HUDEP-2 (cell line): ENCODE results near the gene KIF3A.

Source experiments
- DNase-seq, 76 experiments: peaks; one replicate each; lab custom pipeline; 2025; ENCODE audit not compliant: unreplicated experiment in 76 of 76; lab: John Stamatoyannopoulos, UW

Gene KIF3A

DNA sequence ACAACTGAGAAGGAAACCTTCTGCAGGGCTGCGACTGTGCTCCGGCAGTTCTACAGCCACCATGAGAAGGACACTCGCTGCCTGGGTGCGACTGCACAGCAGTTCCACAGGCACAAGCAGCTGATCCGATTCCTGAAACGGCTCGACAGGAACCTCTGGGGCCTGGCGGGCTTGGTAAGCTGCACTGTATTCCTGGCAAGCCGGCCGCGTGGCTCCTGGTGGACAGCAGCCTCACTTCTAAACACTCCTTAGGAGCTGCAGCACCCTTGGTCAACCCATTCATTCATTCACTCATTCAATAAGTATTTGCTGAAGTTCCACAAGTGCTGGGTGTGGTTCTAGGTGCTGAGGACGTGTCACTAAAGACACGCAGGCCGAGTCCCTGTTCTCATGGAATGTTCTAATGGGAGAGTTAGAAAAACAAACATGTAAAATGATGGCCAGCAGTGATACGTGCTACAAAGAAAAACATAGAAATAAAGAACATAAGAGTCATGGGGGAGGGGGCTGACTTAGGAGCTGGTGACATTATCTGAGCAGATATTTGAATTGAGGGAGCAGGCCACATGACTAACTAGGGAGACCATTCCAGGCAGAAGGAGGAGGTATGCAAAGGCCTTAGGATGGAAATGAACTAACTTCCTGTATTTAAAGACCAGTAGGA, 57.5 kb downstream of the KIF3A start:
- no peak for DNase-seq

DNA sequence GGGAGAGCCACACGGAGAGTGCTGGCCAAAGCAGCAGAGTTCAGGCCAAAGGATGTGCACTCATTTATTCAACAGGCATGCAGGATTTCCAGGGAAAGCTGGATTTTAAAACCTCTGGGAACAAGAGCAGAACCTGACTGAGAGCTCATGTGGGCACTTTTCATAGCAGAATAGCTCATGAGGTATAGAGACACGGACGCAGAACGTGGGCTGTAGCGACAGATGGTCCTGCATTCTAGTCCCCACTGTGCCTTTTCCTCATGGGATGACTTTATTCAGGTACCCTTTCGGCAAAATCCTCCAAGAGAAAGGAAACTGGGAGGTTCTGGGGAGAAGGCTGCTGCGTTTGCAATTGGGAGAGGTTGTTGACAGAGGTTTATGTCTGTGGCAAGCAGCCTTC, 58.2 kb downstream of the KIF3A start:
- no peak for DNase-seq

DNA sequence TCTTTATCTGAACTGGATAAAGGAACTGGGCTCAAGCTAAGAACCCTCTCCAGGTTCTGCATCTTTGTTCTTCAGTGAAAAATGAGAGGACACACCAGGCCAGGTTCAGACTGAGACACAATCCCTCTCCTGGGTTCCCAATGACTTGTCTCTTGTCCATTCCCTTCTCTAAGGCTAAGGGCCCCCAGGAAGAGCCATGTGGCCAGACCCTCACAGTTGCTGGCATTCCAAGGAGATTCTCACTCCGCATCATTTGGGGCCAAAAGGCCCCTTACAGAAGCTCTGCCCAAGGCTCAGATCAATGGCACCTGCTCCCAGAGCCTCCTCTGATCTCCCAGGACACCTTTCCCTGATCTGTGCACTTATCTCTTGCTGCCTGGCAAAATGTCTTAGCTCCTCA, 58.6 kb downstream of the KIF3A start:
- DNase-seq: no peak

DNA sequence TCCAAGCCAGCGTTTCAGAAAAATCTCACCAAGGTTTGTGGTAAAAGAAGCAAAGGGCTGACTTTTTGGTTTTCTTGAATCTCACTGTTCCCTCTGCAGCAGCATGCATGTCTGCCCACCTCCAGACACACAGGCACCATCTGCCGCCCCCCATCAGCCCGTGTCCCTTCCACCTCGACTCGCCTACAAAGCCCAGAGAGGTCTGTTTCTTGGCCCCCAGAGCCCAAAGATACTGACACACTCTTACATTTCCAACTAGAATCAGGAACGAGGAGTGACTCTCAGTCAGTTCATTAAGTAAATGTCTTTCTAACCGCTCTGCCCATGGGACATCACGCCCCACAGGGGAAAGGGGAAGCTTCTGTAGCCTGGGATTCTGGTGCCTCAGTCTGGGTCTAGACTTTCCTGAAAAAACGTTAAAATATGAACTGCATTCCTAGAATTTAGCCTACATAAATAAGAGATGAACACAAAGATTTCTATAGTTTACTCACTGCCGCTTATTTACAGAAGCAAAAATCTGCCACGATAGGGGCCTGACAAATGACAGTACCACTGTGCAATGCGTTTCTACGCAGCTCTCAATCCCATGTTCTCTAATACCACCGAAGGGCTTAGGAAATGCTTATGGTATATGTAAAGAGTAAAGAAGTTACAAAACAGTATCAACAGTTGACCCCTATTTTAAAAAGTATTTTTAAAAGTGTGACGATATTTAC, 59.5 kb downstream of the KIF3A start:
- DNase-seq: no peak

DNA sequence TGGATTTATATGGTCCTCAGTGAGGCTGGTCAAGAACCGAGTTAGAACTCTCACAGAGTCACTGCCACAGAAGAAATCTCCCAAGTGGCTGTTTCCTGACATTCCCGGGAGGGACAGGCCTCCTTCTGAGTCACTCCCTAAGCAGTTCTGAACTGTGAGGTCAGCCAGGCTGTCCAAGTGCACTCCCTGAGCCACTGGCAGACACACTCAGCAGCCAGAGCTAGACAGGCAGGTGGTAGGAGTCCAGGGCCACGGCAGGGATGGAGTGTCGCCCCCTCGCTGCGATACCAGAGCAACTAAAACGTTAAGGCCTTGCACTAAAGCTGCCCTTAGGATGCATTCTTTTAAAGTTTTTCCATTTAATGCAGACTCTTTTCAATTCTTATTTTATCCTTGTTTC, 60.2 kb downstream of the KIF3A start:
- DNase-seq: no peak

DNA sequence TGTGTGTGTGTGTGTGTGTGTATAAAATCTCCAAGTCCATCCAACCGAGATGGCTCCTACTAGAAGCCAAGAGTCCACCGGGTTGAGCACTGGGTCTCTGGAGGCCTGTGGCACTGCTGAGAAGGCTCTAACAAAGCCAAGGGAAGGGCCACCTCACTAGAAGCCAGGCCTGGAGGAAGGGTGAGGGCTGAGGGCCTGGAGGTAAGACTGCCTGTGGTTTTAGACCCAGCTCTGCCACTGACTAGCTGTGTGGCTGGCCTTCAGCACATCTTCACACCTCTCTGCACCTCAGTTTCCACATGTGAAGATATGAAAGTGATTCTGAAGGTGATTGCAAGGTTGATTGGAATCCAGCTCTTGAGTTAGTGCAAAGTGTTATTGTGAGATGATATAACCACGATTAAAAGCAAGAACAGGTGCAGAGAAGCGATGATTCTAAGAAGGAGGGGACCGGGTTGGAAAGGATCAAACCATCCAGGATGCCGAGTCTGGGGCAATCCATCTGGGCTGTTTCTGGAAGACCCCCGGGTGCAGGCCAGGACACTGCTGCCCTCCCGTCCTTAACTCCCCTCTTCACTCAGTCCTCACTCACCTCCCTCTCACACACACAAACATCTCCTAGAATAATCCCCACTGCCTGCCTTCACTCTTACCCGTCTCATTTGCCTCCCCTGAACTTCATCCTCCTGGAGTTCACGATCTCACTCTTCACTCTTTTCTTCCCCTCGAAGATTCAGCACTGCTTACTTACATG, 61.2 kb downstream of the KIF3A start:
- no peak for DNase-seq

DNA sequence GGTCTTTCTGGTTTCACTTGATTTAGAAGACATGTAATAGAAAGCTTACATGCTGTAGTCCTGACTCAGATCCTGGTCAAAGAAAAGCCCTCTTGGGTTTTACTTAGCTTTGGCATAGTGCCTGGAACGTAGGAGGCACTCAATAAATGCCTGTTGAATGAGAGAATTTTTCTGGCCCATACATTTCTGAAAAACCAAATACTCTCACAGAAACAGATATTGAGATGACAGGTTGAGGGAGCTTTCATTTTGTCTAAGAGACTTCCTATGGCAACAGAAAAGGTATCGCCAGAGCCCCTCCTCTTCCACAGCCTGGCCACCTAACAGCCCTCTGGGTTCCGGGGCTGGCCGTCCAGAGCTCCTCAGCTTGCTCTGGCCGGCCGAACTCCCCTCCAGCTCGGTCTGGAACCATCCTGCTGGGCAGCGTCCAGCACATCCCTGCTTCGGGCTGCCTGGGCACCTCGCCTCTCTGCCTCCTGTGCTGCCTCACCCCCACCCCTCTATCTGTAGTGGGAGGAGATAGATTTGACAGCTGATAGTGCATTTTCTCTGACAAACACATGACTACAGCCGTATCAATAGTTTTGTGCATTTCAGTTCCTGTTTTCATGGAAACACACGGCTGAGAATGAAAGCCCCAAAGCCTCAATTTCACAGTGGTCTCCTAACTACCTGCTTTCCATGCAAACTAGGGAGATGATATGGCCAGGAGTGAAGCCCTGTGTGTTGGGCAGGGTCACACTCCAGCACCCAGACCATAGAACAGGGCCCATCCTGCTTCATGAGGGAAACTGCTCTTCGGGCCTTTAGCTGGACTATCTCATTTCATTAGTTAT, 62.5 kb downstream of the KIF3A start:
- peak in 43 of 76 experiments; percentile 16 to 61 (median 31) for DNase-seq

DNA sequence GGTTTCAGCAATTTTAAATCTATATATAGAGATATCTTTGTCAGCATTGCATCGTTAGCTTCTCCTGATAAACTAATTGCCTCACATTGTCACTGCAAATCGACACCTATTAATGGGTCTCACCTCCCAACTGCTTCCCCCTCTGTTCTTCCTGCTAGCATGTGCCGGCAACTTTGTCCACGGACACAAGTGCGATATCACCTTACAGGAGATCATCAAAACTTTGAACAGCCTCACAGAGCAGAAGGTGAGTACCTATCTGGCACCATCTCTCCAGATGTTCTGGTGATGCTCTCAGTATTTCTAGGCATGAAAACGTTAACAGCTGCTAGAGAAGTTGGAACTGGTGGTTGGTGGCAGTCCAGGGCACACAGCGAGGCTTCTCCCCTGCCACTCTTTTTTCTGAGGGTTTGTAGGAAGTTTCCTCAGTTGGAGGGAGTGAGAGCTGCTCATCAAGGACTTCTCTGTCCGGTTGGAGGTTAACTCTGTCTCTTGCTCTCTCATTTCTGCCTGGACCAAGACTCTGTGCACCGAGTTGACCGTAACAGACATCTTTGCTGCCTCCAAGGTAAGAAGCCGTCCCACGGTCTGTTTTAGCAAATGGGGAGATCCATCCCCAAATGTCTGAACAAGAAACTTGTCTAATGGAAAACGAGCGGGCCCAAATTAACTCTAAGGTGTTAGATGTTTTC, 63.3 kb downstream of the KIF3A start, which contains the start of gene IL4:
TSS of gene IL4 (plus strand) at position 51 of the 692 bp plus-strand sequence. CDS start at position 113, 62 bp downstream.
- DNase-seq: no peak

DNA sequence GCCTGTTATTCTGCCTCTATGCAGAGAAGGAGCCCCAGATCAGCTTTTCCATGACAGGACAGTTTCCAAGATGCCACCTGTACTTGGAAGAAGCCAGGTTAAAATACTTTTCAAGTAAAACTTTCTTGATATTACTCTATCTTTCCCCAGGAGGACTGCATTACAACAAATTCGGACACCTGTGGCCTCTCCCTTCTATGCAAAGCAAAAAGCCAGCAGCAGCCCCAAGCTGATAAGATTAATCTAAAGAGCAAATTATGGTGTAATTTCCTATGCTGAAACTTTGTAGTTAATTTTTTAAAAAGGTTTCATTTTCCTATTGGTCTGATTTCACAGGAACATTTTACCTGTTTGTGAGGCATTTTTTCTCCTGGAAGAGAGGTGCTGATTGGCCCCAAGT, 63.9 kb downstream of the KIF3A start:
- DNase-seq: peak in 3 of 76 experiments; percentile 19 to 26 (median 20)

DNA sequence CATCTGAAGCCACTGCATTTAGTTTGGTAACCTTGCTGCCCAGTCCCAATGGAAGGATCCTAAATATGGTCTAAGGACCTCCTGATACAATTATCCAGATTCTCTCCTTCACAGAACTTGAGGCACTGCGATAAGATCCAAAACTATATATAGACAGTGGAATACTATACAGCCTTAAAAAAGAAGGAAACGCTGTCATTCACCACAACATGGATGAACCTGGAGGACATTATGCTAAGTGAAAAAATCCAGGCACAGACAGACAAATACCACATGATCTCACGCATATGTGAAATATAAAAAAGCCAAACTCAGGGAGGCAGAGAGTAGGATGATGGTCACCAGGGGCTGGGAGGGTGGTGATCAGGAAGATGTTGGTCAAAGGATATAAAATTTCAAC, 66.3 kb downstream of the KIF3A start:
- DNase-seq: no peak

DNA sequence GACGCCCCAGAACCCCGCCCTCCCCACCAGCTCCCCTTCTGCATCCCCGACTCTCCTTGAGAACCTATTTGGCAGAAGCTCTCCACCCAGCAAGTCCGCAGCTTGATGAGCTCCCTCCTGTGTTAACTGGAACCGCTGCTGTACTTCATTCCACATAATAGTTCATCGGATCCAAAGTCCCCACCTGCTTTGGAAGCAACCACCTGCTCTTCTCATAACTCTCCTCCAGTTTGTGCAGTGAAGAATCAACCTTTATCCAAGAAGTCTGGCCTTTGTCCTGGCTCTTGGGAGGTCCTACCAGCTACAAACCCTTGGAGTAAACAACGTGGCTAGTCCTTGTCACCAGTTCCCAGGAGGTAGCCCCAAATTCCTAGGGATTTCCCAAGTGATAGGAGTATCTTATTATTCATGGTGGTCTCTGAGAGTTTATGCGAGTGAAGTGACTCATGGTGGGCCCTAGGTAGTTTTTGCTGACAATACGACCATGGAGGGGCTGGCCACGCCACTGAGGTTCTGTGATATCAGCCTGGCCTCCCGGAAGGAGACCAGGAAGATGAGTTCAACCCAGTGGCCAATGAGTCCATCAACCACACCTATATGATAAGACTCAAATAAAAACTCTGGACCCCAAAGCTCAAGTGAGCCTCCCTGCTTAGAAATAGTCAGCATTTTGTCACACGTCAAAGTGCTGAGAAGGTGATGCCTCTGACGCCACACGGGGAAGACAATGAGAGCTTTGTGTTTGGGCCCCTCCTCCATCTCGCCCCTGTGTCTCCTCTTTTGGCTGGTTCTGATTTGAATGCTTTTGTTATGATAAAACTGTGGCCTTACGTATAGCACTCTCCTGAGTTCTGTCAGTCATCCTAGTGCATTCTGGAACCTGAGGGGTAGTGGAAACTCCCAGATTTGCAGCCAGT, 67.1 kb downstream of the KIF3A start:
- no peak for DNase-seq

DNA sequence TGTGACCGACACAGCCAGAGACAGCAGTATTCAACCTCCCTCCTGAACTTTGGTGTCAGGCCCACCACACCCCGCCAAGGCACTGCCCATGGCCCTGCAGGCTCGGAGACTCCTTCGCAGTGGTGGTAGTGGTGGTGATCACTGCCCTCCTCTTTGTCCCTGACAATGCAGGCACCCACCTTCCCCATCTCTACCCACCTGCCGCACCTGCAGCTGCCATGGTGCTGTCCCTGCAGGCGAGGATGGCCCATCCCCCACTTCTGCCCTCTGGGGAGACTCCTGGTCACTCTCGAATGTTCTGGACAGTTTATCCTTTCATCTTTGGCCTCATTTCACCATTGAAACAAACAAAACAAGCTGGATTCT, 67.9 kb downstream of the KIF3A start:
- DNase-seq: no peak

DNA sequence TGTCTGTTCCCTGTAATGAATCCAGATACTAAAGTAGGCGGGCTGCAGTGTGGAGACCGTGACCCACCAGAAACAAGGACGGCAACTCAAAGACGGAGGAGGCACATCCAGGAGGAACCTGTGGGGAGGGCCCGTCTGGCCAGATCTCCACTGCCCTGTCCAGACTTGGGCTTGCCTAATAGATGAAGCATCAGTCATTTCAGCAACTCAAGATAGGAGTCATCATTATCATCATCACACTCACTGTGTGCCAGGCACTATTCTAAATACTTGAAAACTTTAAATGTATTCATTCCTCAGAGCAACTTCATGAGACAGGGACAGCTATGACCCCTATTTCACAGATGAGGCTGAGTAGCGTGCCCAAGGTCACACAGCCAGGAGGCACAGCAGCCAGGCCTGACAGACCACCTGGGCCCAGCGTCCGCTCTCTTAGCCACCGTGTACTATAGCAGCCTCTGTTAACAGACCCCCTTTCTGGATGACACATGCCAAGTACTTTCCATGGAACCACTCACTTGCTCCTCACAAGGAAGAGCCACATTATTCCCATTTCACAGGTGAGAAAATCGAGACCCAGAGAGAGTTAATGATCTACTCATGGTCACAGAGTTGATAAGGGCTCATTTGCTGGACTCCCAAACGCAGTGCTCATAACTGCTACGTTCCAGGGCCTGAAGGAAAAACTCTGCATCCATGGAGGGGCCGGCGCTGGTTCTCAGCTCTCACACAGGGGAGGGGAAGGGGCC, 68.5 kb downstream of the KIF3A start:
- no peak for DNase-seq

DNA sequence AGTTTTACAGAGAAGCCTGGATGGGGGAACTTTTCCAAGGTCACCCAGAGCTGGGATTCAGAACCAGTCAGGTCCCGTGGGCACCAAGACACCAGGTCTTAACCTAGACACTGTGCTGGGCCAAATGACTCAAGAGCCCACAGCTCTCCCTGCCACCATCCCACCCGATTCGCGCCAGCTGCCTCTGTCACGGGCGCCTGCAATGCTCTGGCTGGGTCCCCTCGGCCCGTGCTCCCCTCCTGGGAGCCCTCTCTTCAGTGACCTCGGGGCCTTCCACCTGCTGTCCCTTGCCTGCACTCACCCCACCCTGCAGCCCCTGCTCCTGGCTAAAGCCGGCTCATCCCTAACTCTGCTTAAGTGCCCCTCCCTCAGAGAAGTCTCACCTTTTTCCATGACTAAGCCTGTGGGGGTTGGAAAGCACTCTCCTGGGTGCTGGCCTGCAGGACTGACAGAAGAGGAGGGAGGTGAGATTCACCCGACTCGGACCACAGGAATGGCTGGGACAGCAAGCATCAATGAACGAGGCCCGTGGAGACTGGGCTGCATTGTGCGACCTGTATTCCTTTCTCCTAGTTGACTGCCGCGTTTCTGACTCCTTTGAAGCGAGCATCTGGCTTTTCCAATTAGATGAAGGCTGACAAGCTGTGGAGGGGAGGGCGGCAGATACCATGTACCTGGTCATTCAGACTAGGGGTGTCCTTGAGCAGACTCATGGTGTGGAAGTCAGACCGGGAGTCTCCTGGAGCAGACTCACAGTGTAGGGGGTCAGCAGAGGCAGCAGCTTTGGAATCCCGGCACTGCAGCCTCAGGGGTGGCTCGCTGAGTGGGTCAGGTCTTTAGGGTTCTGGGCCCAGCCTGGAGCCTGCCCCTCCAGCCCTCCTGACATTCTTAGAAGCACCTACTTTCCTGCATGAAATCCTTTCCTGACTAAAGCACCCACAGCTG, 69.3 kb downstream of the KIF3A start:
- DNase-seq: no peak

DNA sequence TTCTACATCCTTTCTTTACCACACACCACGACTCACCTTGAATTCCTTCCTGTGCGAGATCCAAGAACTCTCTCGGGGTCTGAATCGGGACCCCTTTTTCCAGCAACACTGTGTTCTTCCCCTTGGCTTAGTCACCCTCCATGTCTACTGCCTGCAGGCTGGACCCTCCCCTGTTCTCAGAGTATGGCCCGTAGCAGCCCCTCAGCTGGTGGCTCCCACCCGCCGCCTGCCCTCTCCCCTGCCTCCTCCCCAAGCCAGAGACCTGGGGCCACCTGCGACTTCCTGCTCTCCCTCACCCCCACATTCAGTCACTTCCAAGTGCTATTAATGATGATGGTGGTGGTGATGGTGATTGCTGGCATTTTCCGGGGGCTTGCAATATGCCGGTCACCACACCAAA, 70.0 kb downstream of the KIF3A start:
- no peak for DNase-seq

DNA sequence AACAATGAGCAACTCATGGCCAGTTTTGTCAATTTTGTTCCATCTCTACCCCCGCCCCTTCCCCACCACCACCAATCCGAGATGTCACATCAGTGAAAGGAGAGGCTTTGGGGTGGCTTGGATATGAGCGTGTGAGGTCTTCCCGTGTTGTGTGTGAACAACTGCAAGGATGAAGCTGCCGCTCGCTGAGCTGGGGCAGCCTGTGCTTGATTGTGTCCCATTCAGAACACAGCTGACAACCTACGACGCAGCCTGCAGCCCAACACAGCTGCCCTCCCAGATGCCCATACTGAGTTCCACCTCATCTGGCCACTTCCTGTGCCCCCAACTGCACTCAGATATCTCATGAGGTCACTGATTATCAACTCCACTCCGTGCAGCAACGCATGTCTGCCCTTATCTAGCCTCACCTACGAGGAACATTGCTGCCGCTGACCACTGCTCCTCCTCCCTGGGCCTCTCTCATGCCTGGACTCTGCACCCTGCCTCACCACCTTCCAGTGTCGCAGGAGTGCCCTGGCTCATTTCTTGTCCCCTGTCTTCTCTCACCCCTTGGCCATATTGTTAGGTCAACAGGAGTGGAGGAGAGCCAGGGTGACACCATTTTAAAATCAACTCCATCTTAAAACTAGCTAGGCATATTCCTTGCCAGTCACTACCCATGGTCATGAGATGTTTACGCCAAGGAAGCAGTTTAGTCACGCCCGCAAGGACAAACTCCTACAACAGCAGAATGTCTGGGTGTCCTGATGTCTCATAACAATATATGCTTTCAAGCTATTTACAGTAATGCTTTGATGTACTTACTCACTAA, 70.8 kb downstream of the KIF3A start:
- peak in 9 of 76 experiments; percentile 10 to 37 (median 24) for DNase-seq
